GM23338 (cell line): Measurements from ENCODE around the gene HADH. TPM values are rescaled to one million over a fixed set of nuclear protein-coding genes. Genes with fewer than 3 reads are reported as not detected.

ENCODE experiments used
- ATAC-seq: fragments of 200-7000 bp; cut with Tn5 transposase; 3 replicates; pipeline ENCODE4 v1.9.1; 2020
- DNase-seq: peaks from one replicate; pipeline ENCODE4 v3.0.0-alpha.2; 2015; ENCODE audit warnings: low spot score
- H2AFZ ChIP-seq: fragments of 200-600 bp; sonication (generic); 2 replicates; pipeline ENCODE4 v1.8.0; 2016; ENCODE audit warnings: antibody characterized with exemption, mild to moderate bottlenecking, moderate library complexity
- H3F3A ChIP-seq: fragments of 200-600 bp; sonication (generic); replicated peaks from 2 replicates; pipeline ENCODE4 v1.8.0; 2017; ENCODE audit warnings: antibody characterized with exemption, mixed run types, low read depth
- H3K27ac ChIP-seq: fragments of 200-600 bp; sonication (generic); 2 replicates; pipeline ENCODE4 v1.6.1; 2016; ENCODE audit warnings: low read depth
- H3K27me3 ChIP-seq: fragments of 200-600 bp; sonication (generic); 2 replicates; pipeline ENCODE4 v1.8.0; 2016; ENCODE audit warnings: mild to moderate bottlenecking, mixed run types, moderate library complexity; ENCODE audit not compliant: insufficient read depth
- H3K36me3 ChIP-seq: fragments of 200-600 bp; sonication (generic); 2 replicates; pipeline ENCODE4 v1.8.0; 2016; ENCODE audit warnings: mild to moderate bottlenecking; ENCODE audit not compliant: insufficient read depth
- H3K4me1 ChIP-seq: fragments of 200-600 bp; sonication (generic); 2 replicates; pipeline ENCODE4 v1.8.0; 2016; ENCODE audit warnings: mild to moderate bottlenecking, moderate library complexity; ENCODE audit not compliant: insufficient read depth
- H3K4me2 ChIP-seq: fragments of 200-600 bp; sonication (generic); 2 replicates; pipeline ENCODE4 v1.7.1; 2017; ENCODE audit warnings: mixed run types
- H3K4me3 ChIP-seq: fragments of 200-600 bp; sonication (generic); 2 replicates; pipeline ENCODE4 v1.6.1; 2016; ENCODE audit warnings: mixed run types
- H3K79me2 ChIP-seq: fragments of 200-600 bp; sonication (generic); replicated peaks from 2 replicates; pipeline ENCODE4 v1.8.0; 2017; ENCODE audit warnings: mild to moderate bottlenecking; ENCODE audit not compliant: insufficient read depth
- H3K9me2 ChIP-seq: fragments of 200-600 bp; sonication (generic); 2 replicates; pipeline ENCODE4 v1.8.0; 2017; ENCODE audit not compliant: insufficient read depth
- H4K20me1 ChIP-seq: fragments of 200-600 bp; sonication (generic); replicated peaks from 2 replicates; pipeline ENCODE4 v1.8.0; 2017; ENCODE audit warnings: mild to moderate bottlenecking; ENCODE audit not compliant: insufficient read depth
- H3K27ac Mint-ChIP-seq: 2 replicates; pipeline ENCODE4 v1.8.0; 2020; ENCODE audit warnings: inconsistent platforms, mild to moderate bottlenecking, moderate library complexity, mixed read lengths
- H3K27me3 Mint-ChIP-seq: 3 replicates; pipeline ENCODE4 v1.8.0; 2022; ENCODE audit warnings: low read depth, mild to moderate bottlenecking, moderate library complexity, mixed read lengths, inconsistent platforms; ENCODE audit not compliant: insufficient read depth, poor library complexity
- H3K36me3 Mint-ChIP-seq: 3 replicates; pipeline ENCODE4 v1.8.0; 2021; ENCODE audit warnings: low read depth, mild to moderate bottlenecking, inconsistent platforms, moderate library complexity, mixed read lengths
- H3K4me1 Mint-ChIP-seq: 3 replicates; pipeline ENCODE4 v1.8.0; 2020; ENCODE audit warnings: mild to moderate bottlenecking, inconsistent platforms, mixed read lengths
- H3K4me3 Mint-ChIP-seq: 3 replicates; pipeline ENCODE4 v1.8.0; 2021; ENCODE audit warnings: moderate library complexity, mild to moderate bottlenecking, inconsistent platforms, mixed read lengths
- H3K9me3 Mint-ChIP-seq: 3 replicates; pipeline ENCODE4 v1.8.0; 2020; ENCODE audit warnings: moderate library complexity, mild to moderate bottlenecking, inconsistent platforms, mixed read lengths
- CREB1 ChIP-seq: fragments of 250-450 bp; sonication (Bioruptor Pico); IDR thresholded peaks from 2 replicates; pipeline ENCODE4 v1.5.0; 2020; ENCODE audit warnings: low read depth, mild to moderate bottlenecking, moderate library complexity
- CTCF ChIP-seq, 2 experiments: fragments of 200-600 bp in 1 of 2; sonication (generic) in 1 of 2; conservative IDR thresholded peaks; 2 replicates each; pipeline versions ENCODE4 v1.5.1 to v1.6.1; 2016 to 2017; ENCODE audit warnings: antibody characterized with exemption in 2 of 2, low read depth in 2 of 2, mild to moderate bottlenecking in 2 of 2, moderate library complexity in 1 of 2
- ETS1 ChIP-seq: IDR thresholded peaks from 2 replicates; pipeline ENCODE4 v1.6.1; 2016; ENCODE audit warnings: antibody characterized with exemption
- EZH2 ChIP-seq: fragments of 200-600 bp; sonication (generic); IDR thresholded peaks from one replicate; pipeline ENCODE4 v1.8.0; 2017; ENCODE audit warnings: antibody characterized with exemption, mild to moderate bottlenecking, low read depth; ENCODE audit not compliant: unreplicated experiment
- EZH2phosphoT487 ChIP-seq: fragments of 200-600 bp; sonication (generic); IDR thresholded peaks from one replicate; pipeline ENCODE4 v1.8.1; 2018; ENCODE audit warnings: antibody characterized with exemption; ENCODE audit not compliant: unreplicated experiment
- JUNB ChIP-seq: IDR thresholded peaks from one replicate; pipeline ENCODE4 v1.6.1; 2016; ENCODE audit warnings: antibody characterized with exemption; ENCODE audit not compliant: unreplicated experiment
- NANOG ChIP-seq: IDR thresholded peaks from 2 replicates; pipeline ENCODE4 v1.6.1; 2016; ENCODE audit warnings: antibody characterized with exemption, borderline replicate concordance
- POLR2AphosphoS5 ChIP-seq: IDR thresholded peaks from 2 replicates; pipeline ENCODE4 v1.6.1; 2016; ENCODE audit warnings: antibody characterized with exemption, low read depth
- REST ChIP-seq: IDR thresholded peaks from one replicate; pipeline ENCODE4 v1.6.1; 2018; ENCODE audit warnings: antibody characterized with exemption; ENCODE audit not compliant: unreplicated experiment
- STAT1 ChIP-seq: IDR thresholded peaks from one replicate; pipeline ENCODE4 v1.6.1; 2016; ENCODE audit warnings: antibody characterized with exemption; ENCODE audit not compliant: unreplicated experiment
- ZNF114 ChIP-seq: fragments of 250-450 bp; sonication (Bioruptor Pico); IDR thresholded peaks from 2 replicates; pipeline ENCODE4 v1.5.0; 2020; ENCODE audit warnings: mild to moderate bottlenecking, moderate library complexity
- ZNF331 ChIP-seq: fragments of 250-450 bp; sonication (Bioruptor Pico); IDR thresholded peaks from 2 replicates; pipeline ENCODE4 v1.5.0; 2020; ENCODE audit warnings: low read depth, mild to moderate bottlenecking, moderate library complexity
- ZNF462 ChIP-seq: fragments of 250-450 bp; sonication (Bioruptor Pico); IDR thresholded peaks from 2 replicates; pipeline ENCODE4 v1.5.0; 2020; ENCODE audit warnings: mild to moderate bottlenecking, moderate library complexity
- polyA plus RNA-seq: library from polyadenylated mRNA; unstranded; fragments of >200 nt; fragmentation: Nextera tagmentation; extraction: Ambion mirVana; gene quantifications from 2 replicates; pipeline ENCODE4 v1.2.1, GENCODE V29; 2016
- total RNA-seq: library from RNA; depleted of rRNA; stranded (reverse); fragments of >200 nt; shearing (Covaris generic); gene quantifications from 2 replicates; pipeline ENCODE4 v1.2.3, GENCODE V29; 2014

HADH gene
- total and polyA plus RNA-seq, 2 experiments from 2014 or later: 39.1 to 39.2 TPM

- DNase-seq (peak; percentile 27), ATAC-seq (no peak)
- peaks cover 43% of the 10 kb centered on the region for H3K36me3 Mint-ChIP-seq
- H3K27me3 ChIP-seq: no peaks in the 10 kb centered on the region
- no peak overlapping the region for H3K4me3 ChIP-seq
- no peak overlapping the region for H3K4me3 Mint-ChIP-seq
- H3K9me3 Mint-ChIP-seq: no peaks in the 10 kb centered on the region
- no peaks in the 10 kb centered on the region for H3F3A ChIP-seq
- no peak overlapping the region for H3K27ac Mint-ChIP-seq
- H2AFZ ChIP-seq: no peak overlapping the region
- TF ChIP-seq CREB1 (CRISPR knock-in tag): no peak
- no peak for TF ChIP-seq NANOG
- no peak for TF ChIP-seq ZNF462 (CRISPR knock-in tag)
- TF ChIP-seq STAT1: no peak
- no peak for TF ChIP-seq EZH2phosphoT487
- no peak for TF ChIP-seq REST
- no peak for TF ChIP-seq ZNF114
- no peak for TF ChIP-seq JUNB
- TF ChIP-seq EZH2: no peak
- TF ChIP-seq CTCF (conservative IDR thresholded peaks at IDR 0.05; ENCODE audit: low read depth in 2 of 2): no peak
- TF ChIP-seq ETS1: no peak
- TF ChIP-seq POLR2AphosphoS5: no peak
- no peak for TF ChIP-seq ZNF331 (CRISPR knock-in tag)
- peaks cover 4% of the 10 kb centered on the region for H3K27me3 Mint-ChIP-seq
- H3K4me1 Mint-ChIP-seq: peaks cover 10% of the 10 kb centered on the region
- H3K4me1 ChIP-seq: no peaks in the 10 kb centered on the region
- H3K27ac ChIP-seq: no peak overlapping the region
- H3K79me2 ChIP-seq: no peaks in the 10 kb centered on the region
- no peaks in the 10 kb centered on the region; the same call in 1 of the 2 replicates for H4K20me1 ChIP-seq
- H3K9me2 ChIP-seq: no peaks in the 10 kb centered on the region
- H3K4me2 ChIP-seq: no peak overlapping the region
- H3K36me3 ChIP-seq: peaks cover 10% of the 10 kb centered on the region
Measured at GRCh38 chr4:108031427-108032083, 41.9 kb downstream of the HADH start.
